ENCODE data around the gene TSC22D4.

TSC22D4 gene

GRCh38 chr7:100485471-100485876 lies 6.5 kb upstream of the TSC22D4 start:
- no peak overlapping the region for H3K4me3 ChIP-seq (replicated peaks; ENCODE audit: low read depth, low read length)
- no peak for TF ChIP-seq CTCF (IDR thresholded peaks at IDR 0.05; ENCODE audit: low read depth, low read length, missing control alignments)
- no peak for DNase-seq (ENCODE audit: extremely low read depth, low read depth)

- no peak for DNase-seq (ENCODE audit: extremely low read depth, low read depth)
- no peak for TF ChIP-seq CTCF (IDR thresholded peaks at IDR 0.05; ENCODE audit: low read depth, low read length, missing control alignments)
Observed at GRCh38 chr7:100484673-100485045, 5.6 kb upstream of the TSC22D4 start.

GRCh38 chr7:100483722-100484672 lies 5.0 kb upstream of the TSC22D4 start, which contains the start of gene NYAP1:
Gene NYAP1, plus strand, starts transcription at chr7:100483927. Its CDS starts 1,385 bp downstream, at chr7:100485312.
- no peak for TF ChIP-seq CTCF (IDR thresholded peaks at IDR 0.05; ENCODE audit: low read depth, low read length, missing control alignments)
- DNase-seq (ENCODE audit: extremely low read depth, low read depth): no peak
- peak within 1 kb of the TSS; percentile 39 for H3K4me3 ChIP-seq (replicated peaks; ENCODE audit: low read depth, low read length)

More at GRCh38 chr7:100484673-100485045, 5.6 kb upstream of the TSC22D4 start:
- no peak overlapping the region for H3K4me3 ChIP-seq (replicated peaks; ENCODE audit: low read depth, low read length)

GRCh38 chr7:100483090-100483721 lies 4.2 kb upstream of the TSC22D4 start:
- peak overlapping the region; percentile 39 for H3K4me3 ChIP-seq (replicated peaks; ENCODE audit: low read depth, low read length)
- TF ChIP-seq CTCF (IDR thresholded peaks at IDR 0.05; ENCODE audit: low read depth, low read length, missing control alignments): peak; percentile 73
- DNase-seq (ENCODE audit: extremely low read depth, low read depth): no peak

- DNase-seq (ENCODE audit: extremely low read depth, low read depth): no peak
- peak overlapping the region; percentile 39 for H3K4me3 ChIP-seq (replicated peaks; ENCODE audit: low read depth, low read length)
- no peak for TF ChIP-seq CTCF (IDR thresholded peaks at IDR 0.05; ENCODE audit: low read depth, low read length, missing control alignments)
Observed at GRCh38 chr7:100482728-100483089, 3.7 kb upstream of the TSC22D4 start.

- H3K4me3 ChIP-seq (replicated peaks; ENCODE audit: low read depth, low read length): no peak overlapping the region
- no peak for TF ChIP-seq CTCF (IDR thresholded peaks at IDR 0.05; ENCODE audit: low read depth, low read length, missing control alignments)
- DNase-seq (ENCODE audit: extremely low read depth, low read depth): no peak
Observed at GRCh38 chr7:100481466-100481865, 2.5 kb upstream of the TSC22D4 start.
